Mesodermal cell (in vitro differentiated cells): ENCODE results near the gene RCE1.
A peak's percentile ranks its signal among the peaks of the same experiment; 100 is the strongest.
"Not testable (repeated sequence)": the region's sequence is repeated elsewhere in the genome, so short reads cannot be mapped to it uniquely, and the experiment has no call there.

Experiments used
- H3K27ac ChIP-seq: 2 replicates; pipeline ENCODE4 v1.7.0; 2013; ENCODE audit warnings: mild to moderate bottlenecking, low read depth, low read length, moderate library complexity; ENCODE audit not compliant: severe bottlenecking
- H3K36me3 ChIP-seq: 2 replicates; pipeline ENCODE4 v1.7.1; 2013; ENCODE audit warnings: mild to moderate bottlenecking, low read length, moderate library complexity; ENCODE audit not compliant: control insufficient read depth, insufficient read depth
- H3K4me1 ChIP-seq: one replicate; pipeline ENCODE4 v1.7.1; 2013; ENCODE audit warnings: mild to moderate bottlenecking, low read length; ENCODE audit not compliant: insufficient read depth, control insufficient read depth, poor library complexity, severe bottlenecking
- H3K4me3 ChIP-seq: 2 replicates; pipeline ENCODE4 v1.7.0; 2013; ENCODE audit warnings: low read length, control low read depth, mild to moderate bottlenecking; ENCODE audit not compliant: insufficient read depth, poor library complexity, severe bottlenecking; ENCODE audit errors: extremely low read depth
- H3K9me3 ChIP-seq: 2 replicates; pipeline ENCODE4 v1.7.1; 2013; ENCODE audit warnings: mild to moderate bottlenecking, low read length, moderate library complexity; ENCODE audit not compliant: control insufficient read depth
- WGBS, 2 experiments: methylation state at CpG; one replicate each; pipeline ENCODE4 v1.1.5; 2013; ENCODE audit warnings: missing lambda C conversion rate in 2 of 2; ENCODE audit not compliant: insufficient coverage in 2 of 2; 5-methylcytosine and 5-hydroxymethylcytosine counted together

RCE1 gene

GRCh38 chr11:66823700-66824099, 19.5 kb upstream of the RCE1 start:
- H3K9me3 ChIP-seq = no peaks in the 10 kb centered on the region
- 95 to 100% methylated on average over 1 to 2 of the region's 4 CpGs for WGBS, 2 experiments
- no peaks in the 10 kb centered on the region for H3K36me3 ChIP-seq
- no peak overlapping the region for H3K4me3 ChIP-seq
- H3K27ac ChIP-seq = no peak overlapping the region
- H3K4me1 ChIP-seq = peaks cover 11% of the 10 kb centered on the region

- H3K4me3 ChIP-seq, H3K9me3 ChIP-seq, H3K27ac ChIP-seq, H3K36me3 ChIP-seq: not testable (repeated sequence)
- 100% methylated on average over 1 of the region's 4 CpGs for WGBS, 2 experiments
- peaks cover 11% of the 10 kb centered on the region for H3K4me1 ChIP-seq
Measured at GRCh38 chr11:66824573-66824972, 18.7 kb upstream of the RCE1 start.

- peaks cover 13% of the 10 kb centered on the region for H3K36me3 ChIP-seq
- H3K27ac ChIP-seq = no peak overlapping the region
- H3K4me1 ChIP-seq = no peaks in the 10 kb centered on the region
- H3K4me3 ChIP-seq = no peak overlapping the region
- WGBS, 2 experiments = 74 to 82% methylated on average over 4 of the region's 4 CpGs
- no peaks in the 10 kb centered on the region for H3K9me3 ChIP-seq
Measured at GRCh38 chr11:66834539-66834845, 8.7 kb upstream of the RCE1 start.

- Histone ChIP-seq H3K9me3 (no peaks in the 10 kb centered on the region), H3K36me3 (peaks cover 17% of the 10 kb centered on the region), H3K27ac (no peak overlapping the region), H3K4me1 (no peaks in the 10 kb centered on the region), H3K4me3 (no peak overlapping the region)
- 97 to 100% methylated on average over 3 to 4 of the region's 5 CpGs for WGBS, 2 experiments
Measured at GRCh38 chr11:66834943-66835342, 8.3 kb upstream of the RCE1 start.

- 92 to 94% methylated on average over 5 to 8 of the region's 12 CpGs for WGBS, 2 experiments
- peaks cover 27% of the 10 kb centered on the region for H3K36me3 ChIP-seq
- no peaks in the 10 kb centered on the region for H3K4me1 ChIP-seq
- no peaks in the 10 kb centered on the region for H3K9me3 ChIP-seq
- no peak overlapping the region for H3K27ac ChIP-seq
- no peak overlapping the region for H3K4me3 ChIP-seq
Measured at GRCh38 chr11:66835768-66836405, 7.4 kb upstream of the RCE1 start.

GRCh38 chr11:66840317-66841091, 2.7 kb upstream of the RCE1 start:
- H3K4me3 ChIP-seq = no peak overlapping the region
- 95 to 100% methylated on average over 4 of the region's 4 CpGs for WGBS, 2 experiments
- H3K27ac ChIP-seq = no peak overlapping the region
- no peaks in the 10 kb centered on the region for H3K9me3 ChIP-seq
- peaks cover 42% of the 10 kb centered on the region for H3K36me3 ChIP-seq
- peaks cover 15% of the 10 kb centered on the region for H3K4me1 ChIP-seq

GRCh38 chr11:66841861-66842260, 1.4 kb upstream of the RCE1 start:
- peak overlapping the region; percentile 95 for H3K4me3 ChIP-seq
- H3K4me1 ChIP-seq = peaks cover 15% of the 10 kb centered on the region
- no peaks in the 10 kb centered on the region for H3K9me3 ChIP-seq
- 91 to 93% methylated on average over 7 of the region's 7 CpGs for WGBS, 2 experiments
- H3K36me3 ChIP-seq = peaks cover 56% of the 10 kb centered on the region
- H3K27ac ChIP-seq = no peak overlapping the region

GRCh38 chr11:66842501-66842895, 743 bp upstream of the RCE1 start:
- WGBS, 2 experiments = 7 to 15% methylated on average over 9 to 11 of the region's 11 CpGs
- Histone ChIP-seq H3K4me1 (peaks cover 15% of the 10 kb centered on the region), H3K27ac (peak overlapping the region; percentile 93), H3K4me3 (peak overlapping the region; percentile 95), H3K9me3 (no peaks in the 10 kb centered on the region), H3K36me3 (peaks cover 58% of the 10 kb centered on the region)

- Histone ChIP-seq H3K4me1 (peaks cover 15% of the 10 kb centered on the region), H3K27ac (peak overlapping the region; percentile 93), H3K36me3 (peaks cover 60% of the 10 kb centered on the region), H3K9me3 (no peaks in the 10 kb centered on the region), H3K4me3 (peak overlapping the region; percentile 95)
- WGBS, 2 experiments = 20 to 26% methylated on average over 11 to 16 of the region's 16 CpGs
Measured at GRCh38 chr11:66843776-66844495, 695 bp downstream of the RCE1 start.

GRCh38 chr11:66844496-66845142, 1.4 kb downstream of the RCE1 start:
- H3K4me3 ChIP-seq = peak overlapping the region; percentile 95
- no peak overlapping the region for H3K27ac ChIP-seq
- H3K9me3 ChIP-seq = no peaks in the 10 kb centered on the region
- WGBS, 2 experiments = 90 to 97% methylated on average over 8 to 12 of the region's 12 CpGs
- peaks cover 53% of the 10 kb centered on the region for H3K36me3 ChIP-seq
- H3K4me1 ChIP-seq = peaks cover 15% of the 10 kb centered on the region
